Measurements from ENCODE around the gene PALS1. TPM values are rescaled to one million over a fixed set of nuclear protein-coding genes. Genes with fewer than 3 reads are reported as not detected.

PALS1 gene
- polyA plus RNA-seq, 1 donor from 2014 or later: 8.3 TPM

- Histone ChIP-seq H3K36me3 (ENCODE audit: insufficient read depth, low read length) (no peaks in the 10 kb centered on the region), H3K27ac (ENCODE audit: low read length) (no peak overlapping the region), H3K27me3 (ENCODE audit: insufficient read depth, low read depth, low read length) (no peaks in the 10 kb centered on the region), H3K4me3 (ENCODE audit: low read length) (no peak overlapping the region), H3K9me2 (ENCODE audit: insufficient read depth, low read length) (no peaks in the 10 kb centered on the region), H3K9ac (ENCODE audit: low read length) (no peak overlapping the region), H4K20me1 (ENCODE audit: insufficient read depth) (no peaks in the 10 kb centered on the region), H3K4me2 (ENCODE audit: low read length) (no peak overlapping the region), H3K79me2 (replicated peaks; ENCODE audit: insufficient read depth, low read length) (no peaks in the 10 kb centered on the region), H3F3A (ENCODE audit: insufficient read depth, low read length, poor library complexity, severe bottlenecking) (no peaks in the 10 kb centered on the region), H2AFZ (ENCODE audit: low read depth, low read length) (no peak overlapping the region), H3K9me3 (ENCODE audit: low read length) (no peaks in the 10 kb centered on the region)
- no peak for TF ChIP-seq TAF1 (IDR thresholded peaks at IDR 0.05; ENCODE audit: low read depth)
- TF ChIP-seq POLR2AphosphoS5 (IDR thresholded peaks at IDR 0.05): no peak
- TF ChIP-seq EZH2 (IDR thresholded peaks at IDR 0.05; ENCODE audit: borderline replicate concordance, insufficient read depth, low read length, poor library complexity, severe bottlenecking): no peak
- TF ChIP-seq MXI1 (conservative IDR thresholded peaks at IDR 0.05; ENCODE audit: poor library complexity, severe bottlenecking): no peak
- no peak for TF ChIP-seq SMC3 (conservative IDR thresholded peaks at IDR 0.05; ENCODE audit: poor library complexity)
- TF ChIP-seq RAD21 (conservative IDR thresholded peaks at IDR 0.05): no peak
Measured at GRCh38 chr14:67207810-67208209, 33.4 kb upstream of the PALS1 start.

- H2AFZ ChIP-seq (ENCODE audit: low read depth, low read length): no peak overlapping the region
Measured at GRCh38 chr14:67218126-67218525, 23.1 kb upstream of the PALS1 start.

DNA sequence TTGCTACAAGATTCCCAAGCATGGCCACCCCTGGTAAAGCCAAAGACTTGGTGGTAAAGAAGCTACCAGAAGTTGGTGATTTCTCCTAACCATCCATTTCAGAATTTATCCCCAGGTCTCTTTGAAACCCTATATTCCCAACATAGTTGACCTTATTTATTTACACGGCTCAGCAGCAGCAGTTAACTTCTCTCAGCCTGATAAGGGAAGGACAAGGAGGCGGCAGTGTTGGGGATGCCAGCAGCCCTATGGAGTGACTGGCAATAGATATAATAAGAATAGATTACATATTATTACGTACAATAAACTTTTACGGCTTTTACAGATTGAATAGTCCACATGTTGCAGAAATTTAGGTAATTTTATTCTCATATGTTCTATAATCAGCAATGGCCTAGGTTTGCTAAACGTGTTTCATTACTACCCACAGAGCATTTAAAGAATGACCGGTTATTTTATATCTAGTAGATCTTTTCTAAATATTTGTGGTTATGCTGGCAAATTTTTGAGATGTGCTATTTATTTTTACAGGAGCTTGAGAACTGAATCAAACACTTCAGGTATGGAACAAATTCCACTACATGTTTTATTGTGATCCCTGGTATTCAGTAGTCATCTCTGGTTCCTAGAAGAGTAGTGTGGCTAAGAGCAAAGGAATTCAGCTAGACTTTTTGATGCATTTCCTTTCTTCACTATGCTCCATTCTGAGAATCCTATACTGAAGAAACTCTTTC is 19.8 kb upstream of the PALS1 start:
- Histone ChIP-seq H3K4me2 (ENCODE audit: low read length) (no peak overlapping the region), H2AFZ (ENCODE audit: low read depth, low read length) (no peak overlapping the region)
- TF ChIP-seq, protein P1, sequence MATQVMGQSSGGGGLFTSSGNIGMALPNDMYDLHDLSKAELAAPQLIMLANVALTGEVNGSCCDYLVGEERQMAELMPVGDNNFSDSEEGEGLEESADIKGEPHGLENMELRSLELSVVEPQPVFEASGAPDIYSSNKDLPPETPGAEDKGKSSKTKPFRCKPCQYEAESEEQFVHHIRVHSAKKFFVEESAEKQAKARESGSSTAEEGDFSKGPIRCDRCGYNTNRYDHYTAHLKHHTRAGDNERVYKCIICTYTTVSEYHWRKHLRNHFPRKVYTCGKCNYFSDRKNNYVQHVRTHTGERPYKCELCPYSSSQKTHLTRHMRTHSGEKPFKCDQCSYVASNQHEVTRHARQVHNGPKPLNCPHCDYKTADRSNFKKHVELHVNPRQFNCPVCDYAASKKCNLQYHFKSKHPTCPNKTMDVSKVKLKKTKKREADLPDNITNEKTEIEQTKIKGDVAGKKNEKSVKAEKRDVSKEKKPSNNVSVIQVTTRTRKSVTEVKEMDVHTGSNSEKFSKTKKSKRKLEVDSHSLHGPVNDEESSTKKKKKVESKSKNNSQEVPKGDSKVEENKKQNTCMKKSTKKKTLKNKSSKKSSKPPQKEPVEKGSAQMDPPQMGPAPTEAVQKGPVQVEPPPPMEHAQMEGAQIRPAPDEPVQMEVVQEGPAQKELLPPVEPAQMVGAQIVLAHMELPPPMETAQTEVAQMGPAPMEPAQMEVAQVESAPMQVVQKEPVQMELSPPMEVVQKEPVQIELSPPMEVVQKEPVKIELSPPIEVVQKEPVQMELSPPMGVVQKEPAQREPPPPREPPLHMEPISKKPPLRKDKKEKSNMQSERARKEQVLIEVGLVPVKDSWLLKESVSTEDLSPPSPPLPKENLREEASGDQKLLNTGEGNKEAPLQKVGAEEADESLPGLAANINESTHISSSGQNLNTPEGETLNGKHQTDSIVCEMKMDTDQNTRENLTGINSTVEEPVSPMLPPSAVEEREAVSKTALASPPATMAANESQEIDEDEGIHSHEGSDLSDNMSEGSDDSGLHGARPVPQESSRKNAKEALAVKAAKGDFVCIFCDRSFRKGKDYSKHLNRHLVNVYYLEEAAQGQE (IDR thresholded peaks at IDR 0.05; ENCODE audit: borderline replicate concordance): no peak

More at GRCh38 chr14:67218126-67218525, 23.1 kb upstream of the PALS1 start:
- Histone ChIP-seq H3K4me2 (ENCODE audit: low read length) (no peak overlapping the region), H3K27ac (ENCODE audit: low read length) (no peak overlapping the region), H4K20me1 (ENCODE audit: insufficient read depth) (no peaks in the 10 kb centered on the region), H3F3A (ENCODE audit: insufficient read depth, low read length, poor library complexity, severe bottlenecking) (no peaks in the 10 kb centered on the region), H3K27me3 (ENCODE audit: insufficient read depth, low read depth, low read length) (no peaks in the 10 kb centered on the region), H3K9me3 (ENCODE audit: low read length) (no peaks in the 10 kb centered on the region), H3K36me3 (ENCODE audit: insufficient read depth, low read length) (no peaks in the 10 kb centered on the region), H3K9ac (ENCODE audit: low read length) (no peak overlapping the region), H3K79me2 (replicated peaks; ENCODE audit: insufficient read depth, low read length) (no peaks in the 10 kb centered on the region), H3K9me2 (ENCODE audit: insufficient read depth, low read length) (no peaks in the 10 kb centered on the region), H3K4me3 (ENCODE audit: low read length) (no peak overlapping the region)
- TF ChIP-seq EP300 (conservative IDR thresholded peaks at IDR 0.05; ENCODE audit: poor library complexity, severe bottlenecking): no peak
- TF ChIP-seq EZH2 (IDR thresholded peaks at IDR 0.05; ENCODE audit: borderline replicate concordance, insufficient read depth, low read length, poor library complexity, severe bottlenecking): no peak

More for the DNA sequence above, 19.8 kb upstream of the PALS1 start:
- Histone ChIP-seq H3K9me2 (ENCODE audit: insufficient read depth, low read length) (no peaks in the 10 kb centered on the region), H3F3A (ENCODE audit: insufficient read depth, low read length, poor library complexity, severe bottlenecking) (no peaks in the 10 kb centered on the region), H3K27me3 (ENCODE audit: insufficient read depth, low read depth, low read length) (no peaks in the 10 kb centered on the region), H3K79me2 (replicated peaks; ENCODE audit: insufficient read depth, low read length) (no peaks in the 10 kb centered on the region), H3K4me3 (ENCODE audit: low read length) (no peak overlapping the region), H3K9me3 (ENCODE audit: low read length) (no peaks in the 10 kb centered on the region), H3K27ac (ENCODE audit: low read length) (no peak overlapping the region), H3K9ac (ENCODE audit: low read length) (no peak overlapping the region), H3K36me3 (ENCODE audit: insufficient read depth, low read length) (no peaks in the 10 kb centered on the region), H4K20me1 (ENCODE audit: insufficient read depth) (no peaks in the 10 kb centered on the region)
